NOMO-1 treated with dmso at 0.1 percent for 144 hours (cell line): ENCODE data around the gene ZNF644.

Source experiments
- DNase-seq: peaks from one replicate; lab custom pipeline; 2025; ENCODE audit not compliant: unreplicated experiment; lab: John Stamatoyannopoulos, UW

The ZNF644 gene

DNA sequence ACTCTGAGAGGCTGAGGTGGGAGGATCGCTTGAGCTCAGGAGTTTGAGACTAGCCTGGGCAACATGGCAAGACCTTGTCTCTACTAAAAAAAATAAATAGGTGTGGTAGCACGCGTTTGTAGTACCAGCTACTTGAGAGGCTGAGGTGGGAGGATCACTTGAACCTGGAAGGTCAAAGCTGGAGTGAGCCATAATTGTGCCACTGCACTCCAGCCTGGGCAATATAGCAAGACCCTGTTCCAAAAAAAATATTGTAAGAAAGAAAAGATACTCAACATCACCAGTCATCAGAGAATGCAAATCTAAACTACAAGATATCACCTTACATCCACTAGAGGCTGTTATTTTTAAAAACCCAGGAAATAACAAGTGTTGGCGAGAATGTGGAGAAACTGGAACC, 32.5 kb downstream of the ZNF644 start:
- DNase-seq = no peak

DNA sequence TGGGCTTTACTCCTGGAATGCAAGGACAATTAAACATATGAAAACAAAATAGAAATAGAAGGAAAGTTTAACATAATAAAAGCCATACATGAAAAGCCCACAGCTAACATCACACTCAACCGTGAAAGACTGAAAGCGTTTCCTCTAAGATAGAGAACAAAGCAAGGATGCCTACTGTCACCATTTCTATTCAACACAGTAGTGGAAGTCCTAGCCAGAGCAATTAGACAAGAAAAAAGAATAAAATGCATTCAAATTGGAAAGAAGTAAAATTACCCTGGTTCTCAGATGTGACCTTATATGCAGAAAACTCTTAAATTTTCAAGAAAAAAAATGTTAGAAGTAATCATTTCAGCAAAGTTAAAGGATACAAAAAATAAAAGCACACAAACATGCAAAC, 34.0 kb downstream of the ZNF644 start:
- DNase-seq = no peak

DNA sequence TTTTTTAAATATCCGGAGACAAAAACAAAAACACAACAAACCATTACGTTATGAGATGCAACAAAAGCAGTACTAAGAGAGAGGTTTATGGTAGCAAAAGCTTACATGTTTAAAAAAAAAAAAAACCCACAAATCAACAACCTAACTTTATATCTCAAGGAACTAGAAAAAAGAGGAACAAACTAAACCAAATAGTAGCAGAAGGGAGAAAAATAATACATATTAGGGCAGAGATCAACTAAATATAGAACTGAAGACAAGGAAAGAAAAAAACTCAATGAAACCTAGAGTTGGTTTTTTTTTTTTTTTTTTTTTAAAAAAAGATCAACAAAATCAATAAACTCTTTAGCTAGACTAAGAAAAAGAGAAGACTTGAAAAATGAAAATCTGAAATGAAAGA, 34.9 kb downstream of the ZNF644 start:
- no peak for DNase-seq

DNA sequence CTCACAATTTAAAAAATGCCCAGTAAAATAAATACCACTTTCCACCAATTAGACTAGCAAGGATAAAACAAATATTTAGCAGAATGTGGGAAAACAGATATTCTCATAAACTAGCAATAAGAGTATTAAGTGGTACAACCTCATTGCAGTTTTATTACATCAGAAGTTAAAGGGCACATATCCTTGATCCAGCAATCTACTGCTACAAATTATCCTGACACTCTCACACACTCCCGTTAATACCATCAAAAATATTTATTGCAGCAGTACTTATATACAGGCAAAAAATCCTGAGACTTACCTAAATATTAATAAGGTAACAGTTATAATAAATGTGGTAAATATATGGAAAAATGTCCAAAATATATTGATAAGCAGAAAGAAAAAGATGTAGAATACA, 44.3 kb downstream of the ZNF644 start:
- DNase-seq = no peak

DNA sequence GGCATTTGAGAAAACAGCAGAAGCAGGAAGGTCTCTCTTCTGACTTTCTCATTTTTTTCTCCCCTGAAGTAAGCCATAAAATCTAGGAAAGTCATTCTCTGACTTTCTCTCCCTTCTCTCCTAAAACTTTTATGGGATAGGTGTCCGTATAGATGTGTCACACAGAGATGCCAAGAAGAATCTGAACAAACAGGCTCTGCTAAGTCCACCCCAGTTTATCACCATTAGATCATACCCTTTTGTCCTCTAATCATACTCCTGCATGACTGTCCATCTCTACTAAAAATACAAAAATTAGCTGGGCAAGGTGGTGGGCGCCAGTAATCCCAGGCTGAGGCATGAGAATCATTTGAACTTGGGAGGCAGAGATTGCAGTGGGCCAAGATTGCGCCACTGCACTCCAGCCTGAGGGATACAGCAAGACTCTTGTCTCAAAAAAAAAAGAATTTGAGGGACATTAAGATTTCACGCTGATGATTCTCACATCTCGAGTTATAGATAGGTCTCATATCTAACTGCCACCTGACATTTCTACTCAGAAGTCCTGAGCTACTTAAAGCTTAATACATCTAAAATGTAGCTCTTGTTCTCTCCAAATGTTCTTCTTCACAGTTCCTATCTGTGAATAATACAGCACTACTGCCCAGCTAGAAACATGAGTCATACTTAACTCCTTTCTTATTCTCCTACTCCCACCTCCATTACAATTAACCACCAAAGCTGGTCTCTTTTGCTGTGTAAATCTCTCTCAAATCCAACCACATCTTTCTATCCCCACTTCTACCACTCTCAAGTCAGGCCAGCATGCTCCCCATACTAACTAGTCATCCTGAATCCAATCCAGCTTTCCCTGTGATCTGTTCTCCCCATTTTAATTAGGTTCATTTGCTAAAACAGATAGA, 47.7 kb downstream of the ZNF644 start:
- DNase-seq = no peak

DNA sequence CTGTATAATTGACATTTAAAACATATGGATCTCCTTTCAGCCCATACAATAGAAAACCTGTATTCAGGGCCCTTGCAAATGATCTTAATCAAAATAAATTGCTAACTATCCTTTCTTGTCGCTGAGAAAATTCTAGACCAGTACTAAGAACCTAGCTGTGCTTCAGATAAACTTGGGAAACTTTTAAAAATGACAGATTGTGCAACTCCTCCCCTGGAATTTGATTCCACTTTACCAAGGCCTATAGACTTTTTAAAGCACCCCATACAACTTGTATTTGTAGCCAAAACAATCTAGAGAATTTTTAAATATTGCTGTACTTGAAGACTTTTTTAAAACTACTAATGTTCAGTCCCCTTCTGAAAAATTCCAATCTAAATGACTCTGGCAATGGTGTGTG, 51.6 kb downstream of the ZNF644 start:
- DNase-seq = no peak

DNA sequence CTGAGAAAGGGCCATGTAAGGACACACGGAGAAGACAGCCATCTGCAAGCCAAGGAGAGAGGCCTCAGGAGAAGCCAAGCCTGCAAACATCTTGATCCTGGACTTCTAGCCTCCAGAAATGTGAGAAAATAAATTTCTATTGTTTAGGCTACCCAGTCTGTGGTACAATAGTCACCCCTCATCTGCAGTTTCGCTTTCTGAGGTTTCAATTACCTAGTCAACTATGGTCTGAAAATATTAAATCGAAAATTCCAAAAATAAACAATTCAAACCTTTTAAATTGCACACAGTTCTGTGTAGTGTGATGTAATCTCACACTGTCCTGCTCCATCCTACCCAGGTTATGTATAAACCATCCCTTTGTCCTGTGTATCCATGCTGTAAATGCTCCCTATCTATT, 52.6 kb downstream of the ZNF644 start:
- DNase-seq = no peak

DNA sequence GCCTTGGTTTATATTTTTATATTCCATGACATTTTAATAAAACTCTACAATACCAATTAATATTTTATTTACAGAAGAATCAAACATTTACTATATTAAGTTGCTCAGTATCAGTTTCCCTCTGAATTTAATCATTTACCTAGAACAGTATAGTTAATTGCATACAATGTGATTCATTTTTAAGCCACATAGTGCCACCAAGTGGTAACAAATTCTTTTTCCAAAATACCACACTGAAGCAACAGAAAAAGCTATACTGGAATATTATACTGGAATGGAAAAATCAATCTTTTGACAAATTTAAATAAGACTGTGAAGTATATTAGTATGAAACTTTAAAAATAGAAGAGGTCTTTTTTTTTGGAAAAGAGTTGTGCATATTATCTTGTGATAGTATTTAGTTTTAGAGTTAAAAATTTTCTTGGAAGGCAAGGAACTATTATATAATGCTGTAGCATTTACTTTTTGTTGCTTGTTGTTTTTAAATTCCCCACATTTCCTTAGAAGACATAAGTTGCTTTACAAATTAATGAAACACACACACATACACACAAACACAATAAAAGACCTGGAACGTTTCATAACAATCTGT, 57.3 kb downstream of the ZNF644 start:
- no peak for DNase-seq

DNA sequence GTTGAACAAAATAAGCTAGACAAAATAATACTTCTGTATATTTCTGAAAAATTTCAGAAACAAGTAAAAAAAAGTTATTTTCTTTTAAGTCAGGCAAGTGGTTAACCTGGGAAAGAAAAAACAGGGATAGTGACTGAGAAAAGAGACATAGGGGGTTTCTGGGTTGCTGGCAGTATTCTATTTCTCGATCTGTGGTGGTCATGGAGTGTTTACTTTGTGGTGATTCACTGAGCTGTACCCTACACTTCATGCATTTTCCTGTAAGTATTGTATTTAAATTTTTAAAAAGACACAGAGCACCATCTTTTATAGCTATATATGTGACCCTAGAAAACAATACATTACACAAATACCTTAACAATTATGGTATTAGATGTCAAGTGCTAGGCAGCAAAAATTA, 58.2 kb downstream of the ZNF644 start:
- DNase-seq = no peak

DNA sequence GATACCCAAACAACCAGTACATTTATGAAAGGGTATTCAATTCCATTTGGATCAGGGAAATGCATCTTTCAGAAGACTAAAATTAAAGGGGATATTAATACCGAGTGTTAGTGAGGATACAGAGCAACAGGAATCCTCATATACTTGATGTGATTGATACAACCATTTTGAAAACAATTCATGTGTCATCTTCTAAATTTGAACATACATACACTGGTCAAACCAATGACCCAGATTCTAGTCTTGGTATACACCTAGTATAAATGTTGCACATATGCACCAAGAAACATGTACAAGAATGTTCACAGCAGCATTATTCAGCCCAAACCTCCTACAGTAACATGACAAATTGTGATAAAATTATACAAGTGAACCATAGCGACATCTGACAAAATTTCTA, 58.6 kb downstream of the ZNF644 start:
- DNase-seq = no peak

DNA sequence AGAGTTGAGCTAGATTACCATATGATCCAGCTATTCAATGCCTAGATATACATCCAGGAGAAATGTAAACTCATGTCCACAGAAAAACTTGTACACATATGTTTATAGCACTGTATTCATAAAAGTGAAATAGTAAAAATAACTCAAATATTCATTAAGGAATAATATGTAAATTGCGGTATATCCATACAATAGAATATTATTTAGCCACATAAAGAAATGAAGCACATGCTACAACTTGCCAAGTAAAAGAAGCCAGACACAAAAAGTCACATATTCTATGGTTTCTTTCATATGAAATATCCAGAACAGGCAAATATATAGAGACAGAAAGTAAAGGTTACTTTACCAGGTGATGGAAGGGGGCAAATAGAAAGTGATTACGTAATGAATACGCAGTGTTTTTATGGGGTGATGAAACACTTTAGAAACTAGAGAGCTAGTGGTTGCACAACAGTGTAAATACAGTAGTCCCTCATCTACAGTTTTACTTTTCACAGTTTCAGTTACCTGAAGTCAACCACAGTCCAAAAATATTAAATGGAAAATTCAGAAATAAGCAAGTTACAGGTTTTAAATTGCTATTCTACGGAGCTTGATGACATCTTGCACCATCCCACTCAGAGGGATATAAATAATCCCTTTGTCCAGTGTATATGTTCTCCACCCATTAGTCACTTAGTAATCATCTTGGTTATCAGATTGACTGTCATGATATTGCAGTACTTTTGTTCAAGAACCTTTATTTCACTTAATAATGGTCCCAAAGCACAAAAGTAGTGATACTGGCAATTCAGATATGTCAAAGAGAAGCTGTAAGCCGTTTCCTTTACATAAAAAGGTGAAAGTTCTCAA, 62.3 kb downstream of the ZNF644 start:
- DNase-seq = no peak

DNA sequence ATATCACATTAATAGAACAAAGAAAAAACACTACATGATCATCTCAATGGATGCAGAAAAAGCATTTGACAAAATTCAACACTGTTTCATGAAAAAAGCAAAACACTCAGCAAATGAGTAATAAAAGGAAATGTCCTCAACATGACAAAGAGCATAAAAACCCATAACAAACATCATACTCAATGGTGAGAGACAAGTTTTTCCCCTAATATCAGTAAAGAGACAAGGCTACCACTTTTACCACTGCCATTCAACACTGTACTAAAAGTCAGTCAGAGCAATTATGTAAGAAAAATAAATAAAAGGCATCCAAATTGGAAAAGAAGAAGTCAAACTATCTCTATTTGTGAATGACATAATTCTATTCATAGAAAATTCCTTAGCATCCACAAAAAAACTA, 64.3 kb downstream of the ZNF644 start:
- DNase-seq = no peak

DNA sequence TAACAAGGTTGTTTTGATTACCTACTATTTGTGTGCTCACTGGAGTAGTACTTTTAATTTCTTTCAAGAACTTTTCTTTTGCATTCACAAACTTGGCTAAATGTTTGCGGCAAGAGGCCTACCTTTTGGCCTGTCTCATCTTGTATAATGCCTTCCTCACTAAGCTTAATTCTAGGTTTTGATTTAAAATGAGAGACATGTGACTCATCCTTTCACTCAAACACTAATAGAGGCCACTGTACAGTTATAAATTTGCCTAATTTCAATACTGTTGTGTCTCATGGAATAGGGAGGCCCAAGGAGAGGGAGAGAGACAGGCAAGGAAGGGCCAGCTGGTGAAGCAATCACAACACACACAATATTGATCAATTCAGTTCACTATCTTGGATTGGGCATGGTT, 66.1 kb downstream of the ZNF644 start:
- no peak for DNase-seq

DNA sequence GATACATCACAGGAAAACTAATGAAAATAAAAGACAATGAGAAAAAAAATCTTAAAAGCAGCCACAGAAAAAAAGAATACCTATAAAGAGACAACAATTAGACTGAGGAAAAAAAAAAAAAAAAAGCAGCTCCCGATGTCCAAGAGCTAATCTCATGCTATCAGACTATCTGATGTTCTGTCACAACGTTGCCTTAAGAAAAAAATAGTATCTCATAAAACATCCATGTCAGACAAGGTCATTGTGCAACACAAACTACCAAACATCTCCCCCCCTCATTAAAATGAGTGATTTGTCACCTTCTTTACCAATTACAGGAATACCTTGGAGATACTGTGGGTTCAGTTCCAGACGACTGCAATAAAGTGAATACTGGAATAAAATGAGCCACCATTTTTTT, 68.9 kb downstream of the ZNF644 start:
- DNase-seq = no peak

DNA sequence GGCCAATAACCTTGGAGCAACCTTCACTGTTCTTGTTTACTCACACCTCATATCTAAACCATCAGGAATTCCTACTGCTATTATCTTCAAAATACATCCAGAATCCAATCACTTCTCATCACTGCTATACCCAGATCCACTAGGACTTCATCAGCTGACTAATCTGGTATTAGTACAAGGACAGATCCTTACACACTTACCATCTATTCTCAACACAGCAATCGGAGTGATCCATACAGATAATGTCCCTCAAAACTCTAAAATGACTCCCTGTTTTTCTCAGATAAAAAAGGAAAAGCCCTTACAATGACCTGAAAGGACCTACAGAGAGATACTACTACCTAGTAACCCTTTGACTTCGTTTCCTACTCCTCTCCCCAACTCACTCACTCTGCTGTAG, 70.8 kb downstream of the ZNF644 start:
- DNase-seq = no peak

DNA sequence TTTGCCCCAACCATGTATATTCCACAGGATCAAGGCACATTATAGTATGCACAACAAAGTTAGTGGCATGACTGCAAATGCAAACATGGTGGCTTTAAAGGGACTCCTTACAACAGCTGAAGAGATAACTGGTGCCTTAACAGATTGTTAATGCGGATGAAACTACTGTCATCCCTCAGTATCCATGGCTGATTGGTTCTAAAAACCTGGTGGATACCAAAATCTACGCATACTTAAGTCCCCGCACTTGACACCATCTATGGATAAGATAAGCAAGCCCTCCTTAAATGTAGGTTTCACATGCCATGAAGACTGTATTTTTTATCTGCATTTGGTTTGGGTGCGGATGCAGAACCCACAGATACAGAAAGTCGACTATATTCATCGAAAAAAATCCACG, 73.5 kb downstream of the ZNF644 start:
- no peak for DNase-seq

DNA sequence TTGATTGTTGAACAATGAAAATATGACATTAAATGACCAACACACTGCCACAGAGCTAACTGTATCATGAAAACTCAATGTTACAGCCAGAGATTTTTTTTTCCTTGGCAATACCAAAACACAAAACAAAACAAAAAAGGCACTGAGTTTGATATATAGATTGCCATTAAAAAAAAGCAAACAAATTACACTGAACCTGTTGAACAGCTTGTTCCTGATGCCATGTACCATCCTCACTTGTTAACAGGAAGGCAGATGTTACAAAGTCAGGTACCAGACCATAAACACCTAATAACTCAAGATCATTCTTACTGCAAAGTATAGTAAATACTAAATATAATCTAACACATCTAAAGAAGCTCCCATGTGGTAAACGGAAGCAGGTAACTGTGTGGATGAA, 75.2 kb downstream of the ZNF644 start:
- no peak for DNase-seq

DNA sequence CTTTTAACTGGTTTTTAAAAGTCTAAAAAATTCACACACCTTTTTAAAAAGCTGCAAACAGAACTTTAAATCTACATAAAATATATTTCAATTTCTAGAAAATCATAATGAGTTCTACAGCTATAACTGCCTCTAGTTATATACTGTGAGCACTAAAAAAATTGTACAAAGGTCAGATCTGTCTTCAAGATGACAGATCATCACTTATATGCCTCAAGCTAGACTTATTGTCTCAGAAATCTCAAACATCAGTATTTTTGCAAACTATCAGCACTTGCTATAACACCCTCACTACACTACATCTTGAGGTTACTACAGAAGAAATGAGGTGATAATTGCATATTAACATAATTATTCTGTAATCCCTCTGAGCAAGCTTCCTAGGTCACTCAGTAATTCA, 76.5 kb downstream of the ZNF644 start:
- DNase-seq = no peak

DNA sequence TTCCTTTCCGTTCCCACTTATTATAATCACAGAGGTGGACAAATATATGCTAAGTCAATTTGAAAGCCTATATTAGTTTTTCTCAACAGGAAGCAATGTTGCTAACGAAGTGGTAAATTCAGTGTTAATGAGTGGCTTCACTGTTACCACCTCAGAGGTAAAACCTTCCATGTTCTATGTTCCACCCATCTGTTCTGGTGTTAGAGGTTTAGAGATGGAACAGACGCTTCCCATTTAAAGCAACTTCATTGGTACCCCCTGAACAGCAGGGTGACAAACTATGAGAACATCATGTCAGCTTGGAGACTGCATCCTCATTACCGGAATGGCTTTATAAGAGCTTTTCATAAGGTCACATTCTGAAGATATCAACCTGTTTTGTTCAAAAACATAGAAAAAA, 77.9 kb downstream of the ZNF644 start:
- no peak for DNase-seq

DNA sequence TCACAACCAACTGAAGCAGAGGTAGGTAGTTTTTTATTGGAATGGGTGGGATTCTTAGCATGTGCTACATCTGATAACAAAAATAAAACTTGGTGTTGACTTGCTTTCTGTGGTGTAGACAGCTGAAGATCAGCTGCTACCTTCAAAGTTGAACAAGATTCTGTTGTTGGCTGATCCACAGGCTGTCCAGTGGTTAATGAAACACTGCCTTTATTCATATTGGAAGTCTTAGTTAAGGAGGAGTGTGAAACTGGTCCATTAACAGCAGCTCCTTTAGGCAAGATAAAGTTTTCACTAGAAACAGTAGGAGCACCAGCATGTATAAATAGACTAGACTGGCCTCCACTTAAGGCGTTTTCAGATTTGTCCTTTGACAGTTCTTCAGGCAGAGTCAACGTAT, 81.1 kb downstream of the ZNF644 start:
- no peak for DNase-seq

DNA sequence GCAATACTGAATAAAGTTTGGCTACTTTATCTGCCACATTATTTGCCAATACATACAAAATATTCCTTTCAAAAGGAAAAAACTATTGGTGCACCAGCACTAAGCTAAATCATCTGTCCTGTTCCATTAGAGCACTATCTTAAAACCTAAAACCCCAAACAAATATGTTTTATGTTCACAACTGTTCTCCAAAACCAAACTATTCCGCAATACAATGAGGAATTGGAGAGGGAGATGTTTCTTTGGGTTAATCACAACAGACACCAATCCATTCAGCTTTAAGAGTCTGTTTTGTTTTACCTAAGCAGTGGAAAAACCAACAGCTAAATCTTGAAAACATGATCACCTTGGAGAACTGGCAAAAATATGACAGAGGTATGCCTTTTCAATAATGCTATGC, 85.1 kb downstream of the ZNF644 start:
- no peak for DNase-seq

DNA sequence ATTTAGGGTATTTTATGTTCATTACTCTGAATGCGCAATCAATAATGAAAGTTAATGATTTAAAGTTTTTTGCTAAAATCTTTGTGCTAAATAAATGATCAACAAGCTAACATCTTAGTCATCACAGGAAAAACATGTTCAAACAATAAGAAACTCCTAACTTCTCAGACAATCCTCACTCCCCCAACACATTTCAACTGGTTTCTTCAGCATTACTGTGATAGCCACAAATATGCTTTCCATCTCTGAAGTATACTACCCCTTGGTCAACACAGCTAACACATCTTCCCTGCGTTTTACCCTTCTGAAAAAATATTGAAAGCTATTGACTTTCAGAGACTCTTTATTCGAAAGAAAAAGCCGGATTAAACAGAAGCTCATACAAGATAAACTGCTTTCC, 85.8 kb downstream of the ZNF644 start:
- DNase-seq = no peak
